ENCODE measurements around the gene MAP4K2.
"Not testable (repeated sequence)": the region's sequence is repeated elsewhere in the genome, so short reads cannot be mapped to it uniquely, and the experiment has no call there.

Gene MAP4K2

DNA sequence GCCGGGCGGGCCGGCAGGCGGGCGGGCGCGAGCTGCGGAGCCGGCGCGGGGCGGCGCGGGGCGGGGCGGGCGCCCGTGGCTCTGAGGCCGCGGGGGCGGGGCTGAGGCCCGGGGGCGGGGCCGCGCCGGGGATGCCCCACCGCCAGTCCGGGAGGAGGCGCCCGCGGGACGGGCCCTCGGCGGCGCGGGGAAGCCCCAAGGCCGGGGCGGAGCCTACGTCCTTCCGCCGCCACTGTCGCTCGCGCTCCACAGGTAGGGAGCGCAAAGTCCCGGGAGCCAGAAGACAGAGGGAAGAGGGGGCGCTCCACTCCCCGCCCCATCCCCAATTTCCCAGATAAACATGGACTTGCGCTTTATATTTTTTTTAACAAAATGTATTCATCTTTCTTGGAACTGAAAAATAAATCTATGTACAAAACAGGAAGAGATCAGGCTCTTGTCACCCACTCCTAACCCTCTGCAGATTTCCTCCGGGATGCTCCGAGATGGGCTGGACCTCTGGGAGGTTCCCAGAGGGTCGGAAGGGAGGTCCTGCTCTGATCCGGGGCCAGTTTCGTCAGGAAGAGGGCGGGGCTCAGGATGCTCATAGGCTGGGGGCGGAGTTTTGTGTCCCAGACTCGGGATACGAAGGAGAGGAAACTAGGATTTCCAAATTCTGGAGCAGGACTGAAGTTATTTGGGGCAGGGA lies at the start of gene MAP4K2:
Gene MAP4K2 (minus strand): TSS at position 57 of the 688 bp plus-strand sequence. CDS start 65 bp downstream, outside the sequence.
- DNase-seq (ENCODE audit: low read depth) = peak; percentile 83

DNA sequence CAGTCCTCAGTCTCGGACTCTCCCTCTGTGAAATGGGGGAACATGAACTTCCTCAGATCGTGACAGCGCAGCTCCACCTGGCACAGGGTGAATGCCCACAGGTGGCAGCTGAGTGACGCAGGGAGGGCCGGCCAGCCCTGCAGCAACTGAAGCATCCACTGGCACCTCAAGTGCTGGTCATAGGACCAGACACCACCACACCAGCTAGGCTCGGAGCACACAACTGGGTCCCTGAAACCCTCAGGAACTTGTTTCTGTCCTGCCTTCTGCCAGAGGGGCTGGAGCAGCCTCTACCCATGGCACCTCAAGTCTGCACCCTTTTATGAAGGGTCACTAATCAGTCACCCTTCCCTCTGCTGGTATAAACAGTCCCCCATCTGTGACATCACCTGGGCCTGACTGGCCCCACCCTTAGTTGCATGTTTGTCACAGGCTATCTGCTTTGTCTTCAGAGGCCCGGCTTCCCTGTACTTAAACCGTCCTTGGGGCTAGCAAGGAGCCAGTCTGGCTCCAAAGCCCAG lies 48.9 kb upstream of the MAP4K2 start:
- no peak for DNase-seq (ENCODE audit: low read depth)

DNA sequence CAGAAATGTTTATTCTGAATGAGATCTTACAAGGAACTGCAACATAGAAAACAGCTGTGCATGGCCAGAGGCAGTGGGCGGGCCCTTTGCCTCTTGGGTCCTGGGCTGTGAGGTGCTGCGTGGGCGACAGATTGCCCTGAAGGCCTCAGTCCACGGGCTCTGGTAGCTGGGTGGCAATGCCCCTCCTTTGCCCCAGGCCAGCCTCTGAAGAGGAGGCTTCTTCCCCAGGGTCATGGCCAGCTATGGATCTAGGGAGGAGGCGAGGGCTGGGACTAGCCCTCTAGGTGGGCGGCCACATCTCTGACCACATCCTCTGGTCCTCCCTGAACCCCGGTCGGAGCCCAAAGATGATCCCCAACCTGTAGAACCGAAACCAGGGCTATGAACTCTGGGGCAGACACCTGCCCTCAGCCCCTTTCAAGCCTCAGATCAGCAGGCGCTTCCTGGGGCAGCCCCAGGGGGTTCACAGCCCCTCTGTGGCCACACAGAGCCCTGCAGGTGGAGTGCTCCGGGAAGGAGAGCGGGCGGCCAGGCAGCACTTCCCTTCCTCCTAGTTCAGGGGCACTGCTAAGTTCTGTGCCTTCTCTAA lies 48.1 kb upstream of the MAP4K2 start:
- no peak for DNase-seq (ENCODE audit: low read depth)

DNA sequence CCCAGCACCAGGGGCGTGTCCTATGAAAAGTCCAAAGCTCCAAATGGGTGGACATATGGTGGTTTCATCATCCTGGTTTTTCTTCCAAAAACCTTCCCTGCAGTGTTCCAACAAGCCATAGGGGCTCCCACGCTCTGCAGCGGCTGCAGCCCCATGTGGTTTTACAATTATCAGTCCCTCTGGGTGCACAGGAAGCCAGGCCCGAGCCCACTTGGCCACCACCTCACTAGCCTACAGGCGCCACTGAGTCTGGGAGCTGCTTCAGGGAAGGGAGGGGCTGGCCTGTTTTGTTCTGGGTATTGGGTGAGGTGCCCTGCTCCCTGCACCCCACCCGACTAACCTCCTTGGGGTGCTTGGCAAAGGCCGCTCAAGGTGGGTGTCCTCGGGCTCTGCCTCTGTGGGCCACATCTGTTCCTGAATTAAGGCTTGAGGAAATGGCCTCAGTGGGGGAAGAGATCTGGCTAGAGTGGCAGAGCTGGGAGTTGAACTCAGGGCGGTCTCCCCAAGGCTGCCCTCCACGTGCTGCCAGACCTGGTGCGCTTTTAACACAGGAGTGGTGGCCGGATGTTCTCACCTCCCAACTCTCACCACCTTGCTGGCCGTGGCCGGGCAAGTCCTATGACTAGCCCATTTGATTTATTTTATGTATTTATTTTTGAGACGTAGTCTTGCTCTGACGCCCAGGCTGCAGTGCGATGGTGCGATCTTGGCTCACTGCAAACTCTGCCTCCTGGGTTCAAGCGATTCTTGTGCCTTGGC lies 46.8 kb upstream of the MAP4K2 start:
- DNase-seq (ENCODE audit: low read depth) = no peak

DNA sequence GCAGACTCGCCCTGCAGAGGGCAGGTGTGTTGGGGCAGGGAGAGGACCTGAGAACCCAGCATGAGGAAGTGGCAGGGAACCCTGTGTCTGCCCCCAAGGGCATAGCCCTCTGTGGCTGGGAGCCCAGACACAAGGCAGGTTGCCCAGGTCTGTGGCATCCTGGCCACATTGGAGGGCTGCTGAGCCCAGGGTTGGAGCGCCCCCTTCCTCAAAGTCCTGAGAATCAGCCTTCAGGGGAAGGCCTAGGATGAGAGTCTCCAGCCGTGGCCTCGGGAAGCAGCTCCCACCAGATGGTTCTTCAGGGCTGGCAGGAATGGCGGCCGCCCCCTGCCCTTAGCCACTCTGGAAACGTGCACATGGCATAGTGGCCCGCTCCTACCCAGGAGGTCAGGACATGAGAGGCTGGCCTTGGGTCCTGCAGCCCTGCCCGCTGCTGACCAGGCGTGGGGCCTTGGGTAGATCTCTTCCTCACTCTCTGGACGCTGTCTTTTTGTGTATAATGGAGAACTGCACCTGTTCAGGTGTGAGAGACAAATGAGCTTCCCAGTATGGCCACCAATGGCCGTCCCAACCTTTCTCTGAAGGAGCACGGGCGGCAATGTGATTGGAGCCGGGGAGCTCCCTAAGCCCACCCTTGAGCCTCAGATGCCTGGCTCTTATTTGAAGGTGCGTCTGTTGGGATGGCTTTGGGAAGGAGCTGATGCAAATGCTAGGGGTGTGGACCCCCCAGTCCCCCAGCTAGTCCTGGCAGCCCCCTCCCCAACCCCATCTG lies 46.0 kb upstream of the MAP4K2 start:
- no peak for DNase-seq (ENCODE audit: low read depth)

DNA sequence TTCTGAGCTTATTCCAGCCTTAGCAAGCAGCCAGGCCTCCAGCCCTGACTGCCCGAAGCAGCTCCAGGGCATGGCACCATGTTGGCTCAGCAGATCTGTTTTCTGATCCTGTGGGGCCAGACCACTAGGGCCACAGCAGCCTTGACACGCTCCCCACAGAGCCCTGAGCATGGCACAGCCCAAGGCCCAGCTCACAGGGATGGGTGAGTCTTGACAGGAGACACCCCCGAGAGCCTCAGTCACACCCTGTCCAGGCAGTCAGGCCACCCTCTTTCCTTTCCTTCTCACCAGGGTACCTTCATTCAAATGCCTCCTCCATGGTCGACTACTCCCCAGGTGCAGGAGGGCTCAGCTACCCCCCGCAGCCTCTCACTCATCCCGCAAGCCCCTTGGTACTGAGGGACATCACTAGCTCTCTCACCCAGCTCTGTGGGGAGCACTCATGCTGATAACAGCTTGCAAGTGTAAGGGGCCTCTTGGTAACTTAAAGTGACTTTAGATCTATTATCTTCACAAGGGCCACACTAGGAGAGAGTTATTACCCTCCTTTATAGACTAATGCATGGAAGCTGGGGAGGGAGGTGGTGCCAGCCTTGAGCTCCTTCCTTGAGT lies 45.3 kb upstream of the MAP4K2 start:
- DNase-seq (ENCODE audit: low read depth) = no peak

DNA sequence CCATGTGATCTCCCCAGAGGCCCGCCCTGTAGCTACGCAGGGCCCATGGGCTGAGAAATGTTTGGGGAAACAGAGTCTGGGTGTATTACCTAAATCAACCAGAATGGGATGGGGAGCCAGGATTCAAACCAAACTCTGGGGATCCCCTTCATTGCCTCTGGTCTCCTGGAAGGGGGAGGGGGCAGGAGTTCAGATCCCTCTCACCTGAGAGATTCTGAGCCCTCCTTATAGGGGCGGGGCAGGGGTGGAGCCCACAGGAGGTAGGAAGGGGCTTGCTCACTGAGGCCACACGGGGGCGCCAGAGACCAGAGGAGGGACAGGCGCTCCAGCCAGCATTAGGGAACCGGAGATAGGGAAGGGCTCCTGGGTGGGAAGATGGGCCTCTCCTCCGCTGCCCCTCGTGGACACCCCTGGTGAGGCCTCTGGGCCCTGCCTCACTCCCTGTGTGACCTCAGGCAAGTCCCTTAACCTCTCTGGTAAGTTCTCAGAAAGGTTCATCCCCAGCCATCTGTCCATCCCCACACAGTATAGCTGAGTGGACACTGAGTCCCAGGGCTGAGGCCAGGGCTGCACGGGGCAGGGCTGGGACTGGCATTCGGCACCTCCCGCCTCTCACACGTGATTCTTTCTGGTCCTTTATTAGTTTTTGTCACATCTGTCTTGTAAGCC lies 44.1 kb upstream of the MAP4K2 start:
- DNase-seq (ENCODE audit: low read depth) = peak; percentile 76

DNA sequence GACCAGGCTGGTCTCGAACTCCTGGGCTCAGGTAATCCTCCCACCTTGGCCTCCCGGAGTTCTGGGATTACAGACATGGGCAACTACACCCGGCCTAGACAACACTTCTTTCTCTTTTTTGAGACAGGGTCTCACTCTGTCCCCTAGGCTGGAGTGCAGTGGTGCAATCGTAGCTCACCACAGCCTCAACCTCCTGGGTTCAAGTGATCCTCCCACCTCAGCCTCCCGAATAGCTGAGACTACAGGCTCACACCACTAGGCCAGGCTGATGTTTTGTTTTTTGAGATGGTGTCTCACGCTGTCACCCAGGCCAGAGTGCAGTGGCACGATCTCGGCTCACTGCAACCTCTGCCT lies 42.7 kb upstream of the MAP4K2 start:
- DNase-seq (ENCODE audit: low read depth) = not testable (repeated sequence)

DNA sequence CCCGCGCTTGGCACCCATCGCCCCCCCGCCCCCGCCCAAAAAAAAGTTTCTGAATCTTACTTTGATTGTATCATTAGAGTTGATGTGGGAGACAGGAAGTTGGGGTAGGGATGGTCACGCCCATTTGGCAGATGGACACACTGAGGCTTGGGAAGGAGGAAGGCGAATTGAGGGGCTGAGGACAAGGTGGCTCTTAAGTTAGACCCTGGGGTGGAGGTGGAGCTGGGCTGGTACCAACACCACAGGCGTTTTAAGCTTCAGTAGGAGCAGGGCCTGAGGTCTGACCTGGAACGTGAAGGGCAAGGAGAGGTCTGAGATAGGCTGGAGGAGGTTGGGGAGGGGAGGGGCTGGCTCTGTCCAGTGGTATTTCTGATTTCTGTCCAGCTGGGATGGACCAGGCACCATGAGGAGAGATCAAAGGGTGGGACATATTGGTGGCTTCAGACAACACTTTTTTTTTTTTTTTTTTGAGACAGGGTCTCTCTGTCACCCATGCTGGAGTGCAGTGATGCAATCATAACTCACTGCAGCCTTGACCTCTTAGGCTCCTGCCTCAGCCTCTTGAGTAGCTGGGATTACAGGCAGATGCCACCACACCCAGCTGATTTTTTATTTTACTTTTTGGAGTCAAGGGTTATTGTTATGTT lies 42.2 kb upstream of the MAP4K2 start:
- DNase-seq (ENCODE audit: low read depth) = no peak

DNA sequence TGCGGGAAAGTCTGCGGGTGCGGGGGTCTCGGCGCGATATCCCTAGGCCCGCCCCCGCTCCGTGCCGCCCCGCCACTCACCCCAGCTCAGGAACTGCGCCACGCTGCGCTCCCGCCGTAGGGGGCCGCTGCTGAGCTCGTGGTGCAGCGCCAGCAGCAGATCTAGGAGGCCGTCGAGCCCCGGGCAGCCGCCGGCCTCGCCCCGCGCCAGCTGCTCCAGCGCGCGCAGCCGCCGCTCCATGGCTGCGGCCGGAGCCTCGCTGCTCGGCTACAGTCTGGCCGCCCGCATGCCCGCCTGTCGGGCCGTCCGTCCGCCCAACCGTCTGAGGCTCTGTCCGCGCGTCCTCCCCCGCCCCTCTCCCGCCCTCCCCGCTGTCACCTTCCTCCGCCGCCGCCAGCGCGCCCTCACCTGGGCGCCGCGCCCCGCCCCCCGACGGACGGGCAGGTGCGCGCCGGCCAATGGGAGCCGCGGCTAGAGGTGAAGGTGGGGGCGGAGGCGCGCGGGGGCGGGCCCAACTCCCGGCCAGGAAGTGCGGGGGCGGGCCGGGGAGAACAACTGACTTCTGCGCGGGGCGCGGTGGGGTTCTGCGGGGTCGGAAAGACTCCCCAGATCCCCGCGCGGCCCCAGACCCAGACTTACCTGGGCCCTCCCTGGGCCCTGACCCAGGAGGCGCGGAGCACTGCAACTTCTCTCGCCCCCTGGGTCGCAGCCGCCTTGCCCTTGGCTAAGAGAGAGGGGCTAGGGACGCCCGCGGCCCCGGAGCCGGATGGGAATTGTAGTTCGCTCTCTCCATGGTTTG lies 41.5 kb upstream of the MAP4K2 start, which contains the start of gene CDC42BPG:
Gene CDC42BPG (minus strand): TSS at position 324 of the 799 bp plus-strand sequence. CDS start 84 bp downstream, at position 240.
- DNase-seq (ENCODE audit: low read depth) = peak; percentile 55

DNA sequence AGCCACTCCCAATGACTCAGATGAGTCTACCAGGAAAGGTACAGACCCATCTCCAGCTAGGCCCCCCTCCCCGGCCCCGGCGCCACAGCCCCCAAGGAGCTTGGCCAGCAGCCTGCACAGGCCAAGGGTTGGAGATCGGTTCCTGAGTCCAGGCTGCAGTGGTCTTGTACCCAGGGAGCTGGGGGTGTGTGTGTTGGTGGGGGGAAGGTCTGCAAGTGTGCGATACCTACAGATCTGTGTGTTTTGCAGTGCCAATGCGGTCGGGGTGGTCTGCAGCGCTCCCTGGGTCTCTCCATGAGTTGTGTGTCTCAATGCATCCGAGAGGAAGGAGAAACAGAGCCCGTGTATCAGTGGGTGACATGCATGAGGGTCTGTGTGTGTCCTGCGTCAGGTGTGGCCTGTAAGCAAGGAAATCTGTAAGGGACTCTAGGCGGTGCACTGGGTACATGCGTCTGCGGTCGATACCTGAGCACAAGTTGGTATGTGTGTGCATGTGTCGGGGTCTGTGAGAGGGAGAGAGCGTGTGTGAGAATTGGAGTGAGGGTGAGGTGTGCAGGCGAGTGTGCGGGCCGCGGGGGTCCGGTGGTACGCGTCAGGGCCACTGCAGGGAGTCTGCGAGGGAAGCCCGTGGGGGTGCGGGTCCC lies 40.8 kb upstream of the MAP4K2 start:
- no peak for DNase-seq (ENCODE audit: low read depth)

DNA sequence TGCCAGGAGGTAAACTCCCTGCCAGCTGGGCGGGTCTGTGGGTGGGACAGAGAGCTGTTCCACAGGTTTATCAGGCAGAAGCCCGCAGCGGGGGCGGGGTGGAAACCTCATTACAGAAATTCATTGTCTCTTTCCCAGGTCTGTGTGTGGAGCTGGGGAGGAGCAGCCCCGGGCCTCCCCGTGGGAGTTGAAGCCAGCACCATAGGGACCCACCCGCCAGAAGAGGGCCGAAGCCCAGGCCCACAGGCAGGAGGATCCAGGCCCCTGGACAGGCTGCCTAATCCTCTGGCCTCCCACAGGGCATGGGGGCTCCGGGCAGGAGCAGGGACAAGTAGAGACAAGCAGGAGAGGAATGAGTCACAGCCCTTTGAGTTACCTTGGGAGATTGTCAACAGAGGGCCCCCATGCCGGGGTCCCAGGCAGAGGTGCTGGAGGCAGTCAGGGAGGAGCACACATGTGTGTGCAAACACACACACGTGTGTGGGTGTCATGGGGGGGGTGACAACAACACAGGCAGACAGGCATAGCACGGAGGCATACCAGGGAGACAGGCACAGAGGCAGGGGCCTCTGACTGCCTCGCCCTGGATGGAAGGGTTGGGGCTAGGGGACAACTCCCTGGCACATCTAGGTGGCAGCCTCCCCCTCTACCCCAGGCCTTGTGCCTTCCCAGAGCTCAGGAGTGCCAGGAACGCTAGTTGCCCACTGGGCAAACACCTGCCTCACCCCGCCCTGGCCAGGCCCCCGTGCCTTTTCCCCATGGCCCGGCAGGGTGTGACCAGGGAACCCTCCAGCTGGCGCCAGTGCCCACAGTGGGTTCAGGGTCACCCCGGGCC lies 40.1 kb upstream of the MAP4K2 start:
- DNase-seq (ENCODE audit: low read depth) = no peak

DNA sequence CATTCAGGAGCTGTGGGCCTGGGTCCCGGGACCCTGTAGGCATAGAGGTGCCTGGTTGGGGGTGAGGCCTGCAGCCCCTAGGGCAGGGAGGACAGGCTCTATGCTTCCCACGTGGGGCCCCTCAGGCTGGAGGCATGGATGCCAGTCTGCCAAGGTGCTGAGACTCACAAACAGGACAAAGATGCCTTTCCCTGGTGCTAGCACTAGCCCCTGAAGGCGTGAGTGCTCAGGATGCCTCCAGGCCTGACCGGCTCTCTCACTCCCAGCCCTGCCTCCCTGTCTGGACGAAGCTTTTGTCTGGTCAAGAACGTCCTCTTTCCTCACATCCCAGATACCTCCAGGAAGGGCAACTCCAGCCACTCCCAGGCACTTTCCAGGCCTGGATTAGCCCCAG lies 39.3 kb upstream of the MAP4K2 start:
- DNase-seq (ENCODE audit: low read depth) = no peak

DNA sequence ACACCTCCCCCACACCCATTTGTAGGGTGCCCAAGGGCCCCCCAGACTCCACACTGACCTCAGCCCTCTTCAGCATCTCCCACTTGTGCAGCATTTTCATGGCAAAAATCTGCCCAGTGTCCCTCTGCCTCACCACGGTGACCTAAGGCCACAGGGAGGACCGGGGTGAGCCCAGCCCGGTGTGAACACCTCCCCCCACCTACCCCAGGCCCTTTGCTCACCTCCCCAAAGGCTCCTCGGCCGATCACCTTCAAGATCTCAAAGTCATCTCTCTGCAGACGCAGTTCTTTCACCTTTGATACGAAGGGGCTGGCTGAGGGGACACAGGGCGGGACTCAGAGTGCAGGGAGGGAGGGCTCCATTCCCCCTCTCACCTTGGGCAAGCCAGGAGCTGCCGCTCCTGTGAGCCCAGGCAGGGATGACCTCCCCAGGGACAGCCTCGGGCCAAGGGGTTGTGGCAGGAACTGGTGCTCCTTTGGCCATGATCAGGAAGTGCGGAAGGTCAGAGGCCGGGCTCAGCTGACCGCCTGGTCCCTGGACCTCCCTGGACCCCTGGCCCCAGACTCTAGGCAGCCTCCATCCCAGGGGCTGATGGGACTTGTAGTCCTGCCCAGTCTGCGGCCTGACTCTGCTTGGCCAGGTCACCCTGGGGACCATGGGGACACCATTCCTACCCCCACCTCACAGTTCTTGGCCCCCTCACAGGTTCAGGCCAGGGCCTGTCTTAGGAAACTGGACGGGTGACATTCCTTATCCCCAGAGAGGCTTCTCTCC lies 38.8 kb upstream of the MAP4K2 start:
- DNase-seq (ENCODE audit: low read depth) = no peak

DNA sequence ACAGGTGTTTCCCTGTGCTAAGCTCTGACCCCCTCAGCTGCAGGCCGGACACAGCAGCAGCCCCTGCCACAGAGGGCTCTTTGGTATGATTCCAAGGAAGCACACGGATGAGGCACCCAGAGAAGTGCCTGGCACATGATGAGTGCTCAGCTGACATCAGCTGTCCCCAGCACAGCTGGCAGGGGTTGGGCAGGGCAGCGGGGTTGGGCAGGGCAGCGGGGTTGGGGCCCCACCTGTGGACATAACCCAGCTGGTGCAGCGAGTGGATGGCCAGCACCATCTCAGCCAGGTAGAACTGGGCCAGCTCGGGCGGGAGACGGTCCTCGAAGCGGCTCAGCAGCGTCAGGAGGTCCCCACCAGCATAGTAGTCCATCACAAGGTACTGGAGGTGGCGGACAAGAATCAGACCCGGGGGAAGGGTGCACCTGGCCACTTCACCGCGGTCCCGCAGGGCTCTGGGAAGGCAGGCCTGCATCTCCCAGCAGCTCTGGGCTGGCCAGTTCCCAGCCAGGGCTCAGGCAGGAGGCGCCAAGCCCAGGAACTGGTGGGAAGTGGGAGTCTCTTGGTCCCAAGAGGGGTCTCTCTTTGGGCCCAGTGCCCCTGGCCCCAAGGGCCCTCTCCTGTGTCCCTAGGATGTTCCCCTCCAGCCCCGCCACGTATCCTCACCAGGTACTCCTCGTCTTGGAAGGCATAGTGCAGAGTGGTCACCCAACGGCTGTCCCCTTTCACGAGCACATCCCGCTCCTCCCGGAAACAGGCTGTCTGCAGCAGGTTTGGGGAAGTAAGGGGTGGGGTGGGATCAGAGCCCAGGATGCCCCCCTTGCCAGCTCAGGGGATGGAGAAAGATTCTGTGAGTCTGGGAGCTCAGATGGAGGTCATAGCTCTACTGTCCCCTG lies 37.1 kb upstream of the MAP4K2 start:
- DNase-seq (ENCODE audit: low read depth) = no peak

DNA sequence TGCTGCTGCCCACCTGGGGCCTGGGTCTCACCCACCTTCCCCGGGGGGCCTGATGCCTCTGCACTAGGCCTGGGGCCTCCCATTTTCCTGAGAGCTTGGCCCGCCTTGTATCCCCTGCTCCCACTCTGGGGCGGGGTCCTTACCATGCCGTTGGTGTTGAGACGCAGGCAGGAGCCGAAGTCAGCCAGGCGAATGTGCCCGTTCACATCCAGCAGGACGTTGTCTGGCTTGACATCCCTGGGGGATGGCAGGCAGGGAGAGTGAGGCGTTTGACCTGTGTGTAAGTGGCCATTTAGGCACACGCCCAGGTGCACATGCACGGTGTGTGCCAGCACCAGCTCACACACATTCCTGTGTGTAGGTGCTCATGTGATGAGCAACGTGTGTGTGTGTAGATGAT lies 36.3 kb upstream of the MAP4K2 start:
- no peak for DNase-seq (ENCODE audit: low read depth)

Measured in stimulated activated CD8-positive, alpha-beta memory T cell treated with anti-CD3 and anti-CD28 coated beads, Interleukin-12 subunit alpha, Interleukin-12 subunit beta, amount 100 ng/mL, for 4 hours (primary cell).